ENCODE results near the gene PRR3.
"Not testable (repeated sequence)": the region's sequence is repeated elsewhere in the genome, so short reads cannot be mapped to it uniquely, and the experiment has no call there.

Gene PRR3

DNA sequence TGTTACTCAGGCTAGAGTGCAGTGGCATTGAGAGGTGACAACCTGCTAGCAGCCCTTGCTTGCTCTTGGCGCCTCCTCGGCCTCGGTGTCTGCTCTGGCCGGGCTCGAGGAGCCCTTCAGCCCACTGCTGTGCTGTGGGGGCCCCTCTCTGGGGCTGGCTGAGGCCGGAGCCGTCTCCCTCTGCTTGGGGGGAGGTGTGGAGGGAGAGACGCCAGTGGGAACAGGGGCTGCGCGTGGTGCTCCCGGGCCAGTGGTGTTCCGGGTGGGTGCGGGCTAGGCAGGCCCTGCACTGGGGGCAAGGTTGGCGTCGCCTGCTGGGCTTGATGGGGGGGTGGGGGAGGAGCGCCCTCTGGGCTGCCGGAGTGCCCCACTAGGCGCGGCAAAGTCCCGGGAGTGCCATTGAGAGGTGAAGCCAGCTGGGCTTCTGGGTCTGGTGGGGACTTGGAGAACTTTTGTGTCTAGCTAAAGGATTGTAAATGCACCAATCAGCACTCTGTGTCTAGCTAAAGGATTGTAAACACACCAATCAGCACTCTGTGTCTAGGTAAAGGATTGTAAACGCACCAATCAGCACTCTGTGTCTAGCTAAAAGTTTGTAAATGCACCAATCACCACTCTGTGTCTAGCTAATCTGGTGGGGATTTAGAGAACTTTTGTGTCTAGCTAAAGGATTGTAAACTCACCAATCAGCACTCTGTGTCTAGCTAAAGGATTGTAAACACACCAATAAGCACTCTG, 39.2 kb upstream of the PRR3 start:
- not testable (repeated sequence) for DNase-seq (ENCODE audit: low read depth, low spot score)

DNA sequence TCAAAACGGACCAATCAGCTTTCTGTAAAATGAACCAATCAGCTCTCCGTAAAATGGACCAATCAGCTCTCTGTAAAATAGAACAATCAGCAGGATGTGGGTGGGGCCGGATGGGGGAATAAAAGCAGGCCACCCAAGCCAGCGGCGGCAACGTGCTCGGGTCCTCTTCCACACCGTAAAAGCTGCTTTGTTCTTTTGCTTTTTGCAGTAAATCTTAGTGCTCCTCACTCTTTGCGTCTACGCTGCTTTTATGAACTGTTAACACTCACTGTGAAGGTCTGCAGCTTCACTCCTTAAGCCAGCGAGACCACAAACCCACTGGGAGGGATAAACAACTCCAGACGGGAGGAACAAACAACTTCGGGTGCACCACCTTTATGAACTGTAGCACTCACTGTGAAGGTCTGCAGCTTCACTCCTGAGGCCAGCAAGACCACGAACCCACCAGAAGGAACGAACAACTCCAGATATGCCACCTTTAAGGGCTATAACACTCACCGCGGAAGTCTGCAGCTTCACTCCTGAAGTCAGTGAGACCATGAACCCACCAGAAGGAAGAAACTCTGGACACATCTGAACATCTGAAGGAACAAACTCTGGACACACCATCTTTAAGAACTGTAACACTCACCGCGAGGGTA, 38.5 kb upstream of the PRR3 start:
- not testable (repeated sequence) for DNase-seq (ENCODE audit: low read depth, low spot score); H3K36me3 ChIP-seq (ENCODE audit: control insufficient read depth, insufficient read depth, low read length)

More for the DNA sequence above, 39.2 kb upstream of the PRR3 start:
- H3K4me3 ChIP-seq (ENCODE audit: low read length); H3K27me3 ChIP-seq (ENCODE audit: control insufficient read depth, insufficient read depth, low read length); H3K36me3 ChIP-seq (ENCODE audit: control insufficient read depth, insufficient read depth, low read length); H3K27ac ChIP-seq (ENCODE audit: low read length); H3K9me3 ChIP-seq (ENCODE audit: control insufficient read depth, insufficient read depth, low read length); H3K4me1 ChIP-seq (ENCODE audit: control insufficient read depth, insufficient read depth, low read length): not testable (repeated sequence)
- no CpG with 5 or more reads among the region's 21 CpGs for WGBS (ENCODE audit: insufficient coverage, insufficient read length)

DNA sequence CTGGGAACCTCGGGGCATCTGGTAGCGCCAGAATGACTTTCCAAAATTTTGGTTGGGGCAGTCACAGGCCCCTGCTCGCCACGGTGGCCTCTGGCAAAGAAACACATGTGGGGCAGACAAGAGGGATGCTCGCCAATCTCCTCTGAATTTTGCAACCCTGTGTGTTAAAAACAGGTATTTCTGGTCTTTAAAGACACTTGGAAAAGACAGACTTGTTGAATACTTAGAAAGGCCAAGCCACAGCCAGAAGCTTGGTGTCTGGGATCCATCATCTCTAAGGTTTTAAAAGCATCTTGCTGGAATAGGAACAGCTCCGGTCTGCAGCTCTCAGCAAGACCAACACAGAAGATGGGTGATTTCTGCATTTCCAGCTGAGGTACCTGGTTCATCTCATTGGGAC, 36.6 kb upstream of the PRR3 start:
- no CpG with 5 or more reads among the region's 6 CpGs for WGBS (ENCODE audit: insufficient coverage, insufficient read length)
- Histone ChIP-seq H3K36me3 (ENCODE audit: control insufficient read depth, insufficient read depth, low read length) (no peaks in the 10 kb centered on the region), H3K9me3 (ENCODE audit: control insufficient read depth, insufficient read depth, low read length) (no peaks in the 10 kb centered on the region), H3K4me1 (ENCODE audit: control insufficient read depth, insufficient read depth, low read length) (no peaks in the 10 kb centered on the region), H3K27me3 (ENCODE audit: control insufficient read depth, insufficient read depth, low read length) (no peaks in the 10 kb centered on the region), H3K27ac (ENCODE audit: low read length) (no peak overlapping the region), H3K4me3 (ENCODE audit: low read length) (no peak overlapping the region)
- no peak for DNase-seq (ENCODE audit: low read depth, low spot score)

More for the DNA sequence above, 38.5 kb upstream of the PRR3 start:
- WGBS (ENCODE audit: insufficient coverage, insufficient read length): no CpG with 5 or more reads among the region's 19 CpGs
- H3K27ac ChIP-seq (ENCODE audit: low read length); H3K27me3 ChIP-seq (ENCODE audit: control insufficient read depth, insufficient read depth, low read length); H3K9me3 ChIP-seq (ENCODE audit: control insufficient read depth, insufficient read depth, low read length); H3K4me3 ChIP-seq (ENCODE audit: low read length); H3K4me1 ChIP-seq (ENCODE audit: control insufficient read depth, insufficient read depth, low read length): not testable (repeated sequence)

DNA sequence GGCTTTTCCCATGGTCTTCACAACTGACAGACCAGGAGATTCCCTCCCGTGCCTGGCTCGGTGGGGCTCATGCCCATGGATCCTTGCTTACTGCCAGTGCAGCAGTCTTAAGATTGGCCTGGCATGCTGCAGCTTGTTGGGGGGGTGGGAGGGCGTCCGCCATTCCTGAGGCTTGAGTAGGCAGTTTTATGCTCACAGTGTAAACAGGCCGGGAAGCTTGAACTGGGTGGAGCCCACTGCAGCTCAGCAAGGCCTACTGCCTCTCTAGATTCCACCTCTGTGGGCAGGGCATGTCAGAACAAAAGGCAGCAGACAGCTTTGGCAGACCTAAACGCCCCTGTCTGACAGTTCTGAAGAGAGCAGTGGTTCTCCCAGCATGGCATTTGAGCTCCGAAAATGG, 36.0 kb upstream of the PRR3 start:
- H3K4me1 ChIP-seq (ENCODE audit: control insufficient read depth, insufficient read depth, low read length); H3K9me3 ChIP-seq (ENCODE audit: control insufficient read depth, insufficient read depth, low read length); H3K27ac ChIP-seq (ENCODE audit: low read length); DNase-seq (ENCODE audit: low read depth, low spot score); H3K36me3 ChIP-seq (ENCODE audit: control insufficient read depth, insufficient read depth, low read length); H3K27me3 ChIP-seq (ENCODE audit: control insufficient read depth, insufficient read depth, low read length); H3K4me3 ChIP-seq (ENCODE audit: low read length): not testable (repeated sequence)
- no CpG with 5 or more reads among the region's 7 CpGs for WGBS (ENCODE audit: insufficient coverage, insufficient read length)

DNA sequence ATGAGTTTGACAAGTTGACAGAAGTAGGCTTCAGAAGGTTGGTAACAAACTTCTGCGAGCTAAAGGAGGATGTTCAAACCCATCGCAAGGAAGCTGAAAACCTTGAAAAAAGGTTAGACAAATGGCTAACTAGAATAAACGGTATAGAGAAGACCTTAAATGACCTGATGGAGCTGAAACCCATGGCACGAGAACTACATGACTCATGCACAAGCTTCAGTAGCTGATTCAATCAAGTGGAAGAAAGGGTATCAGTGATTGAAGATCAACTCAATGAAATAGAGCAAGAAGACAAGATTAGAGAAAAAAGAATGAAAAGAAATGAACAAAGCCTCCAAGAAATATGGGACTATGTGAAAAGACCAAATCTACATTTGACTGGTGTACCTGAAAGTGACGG, 35.1 kb upstream of the PRR3 start:
- not testable (repeated sequence) for H3K4me1 ChIP-seq (ENCODE audit: control insufficient read depth, insufficient read depth, low read length); H3K27ac ChIP-seq (ENCODE audit: low read length); H3K9me3 ChIP-seq (ENCODE audit: control insufficient read depth, insufficient read depth, low read length); DNase-seq (ENCODE audit: low read depth, low spot score); H3K27me3 ChIP-seq (ENCODE audit: control insufficient read depth, insufficient read depth, low read length); H3K36me3 ChIP-seq (ENCODE audit: control insufficient read depth, insufficient read depth, low read length); H3K4me3 ChIP-seq (ENCODE audit: low read length)
- no CpG with 5 or more reads among the region's 5 CpGs for WGBS (ENCODE audit: insufficient coverage, insufficient read length)

DNA sequence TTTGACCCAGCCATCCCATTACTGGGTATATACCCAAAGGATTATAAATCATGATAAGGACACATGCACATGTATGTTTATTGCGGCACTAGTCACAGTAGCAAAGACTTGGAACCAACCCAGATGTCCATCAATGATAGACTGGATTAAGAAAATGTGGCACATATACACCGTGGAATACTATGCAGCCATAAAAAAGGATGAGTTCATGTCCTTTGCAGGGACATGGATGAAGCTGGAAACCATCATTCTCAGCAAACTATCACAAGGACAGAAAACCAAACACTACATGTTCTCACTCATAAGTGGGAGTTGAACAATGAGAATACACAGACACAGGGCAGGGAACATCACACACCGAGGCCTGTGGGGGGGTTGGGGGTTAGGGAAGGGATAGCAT, 30.7 kb upstream of the PRR3 start:
- not testable (repeated sequence) for H3K27me3 ChIP-seq (ENCODE audit: control insufficient read depth, insufficient read depth, low read length); H3K9me3 ChIP-seq (ENCODE audit: control insufficient read depth, insufficient read depth, low read length); H3K27ac ChIP-seq (ENCODE audit: low read length); DNase-seq (ENCODE audit: low read depth, low spot score); H3K36me3 ChIP-seq (ENCODE audit: control insufficient read depth, insufficient read depth, low read length); H3K4me3 ChIP-seq (ENCODE audit: low read length); H3K4me1 ChIP-seq (ENCODE audit: control insufficient read depth, insufficient read depth, low read length)
- WGBS (ENCODE audit: insufficient coverage, insufficient read length): no CpG with 5 or more reads among the region's 3 CpGs

DNA sequence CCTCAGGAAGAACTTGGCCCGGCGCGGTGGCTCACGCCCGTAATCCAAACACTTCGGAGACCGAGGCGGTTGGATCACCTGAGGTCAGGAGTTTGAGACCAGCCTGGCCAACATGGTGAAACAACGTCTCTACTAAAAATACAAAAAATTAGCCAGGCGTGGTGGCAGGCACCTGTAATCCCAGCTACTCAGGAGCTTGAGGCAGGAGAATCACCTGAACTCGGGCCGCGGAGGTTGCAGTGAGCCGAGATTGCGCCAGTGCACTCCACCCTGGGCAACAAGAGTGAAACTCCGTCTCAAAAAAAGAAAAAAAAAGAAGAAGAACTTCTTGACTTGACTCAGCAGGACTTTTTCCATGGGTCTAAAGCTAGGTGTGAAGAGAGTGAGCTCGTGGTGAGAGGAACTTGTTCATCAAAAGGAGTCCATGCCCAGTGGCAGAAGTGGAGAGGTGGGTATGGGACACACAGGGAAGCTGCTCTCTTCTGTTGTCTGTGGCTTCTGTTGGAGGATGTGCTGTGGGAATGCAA, 27.7 kb upstream of the PRR3 start:
- no CpG with 5 or more reads among the region's 17 CpGs for WGBS (ENCODE audit: insufficient coverage, insufficient read length)
- not testable (repeated sequence) for DNase-seq (ENCODE audit: low read depth, low spot score); H3K27ac ChIP-seq (ENCODE audit: low read length); H3K36me3 ChIP-seq (ENCODE audit: control insufficient read depth, insufficient read depth, low read length); H3K4me1 ChIP-seq (ENCODE audit: control insufficient read depth, insufficient read depth, low read length); H3K27me3 ChIP-seq (ENCODE audit: control insufficient read depth, insufficient read depth, low read length); H3K4me3 ChIP-seq (ENCODE audit: low read length); H3K9me3 ChIP-seq (ENCODE audit: control insufficient read depth, insufficient read depth, low read length)

DNA sequence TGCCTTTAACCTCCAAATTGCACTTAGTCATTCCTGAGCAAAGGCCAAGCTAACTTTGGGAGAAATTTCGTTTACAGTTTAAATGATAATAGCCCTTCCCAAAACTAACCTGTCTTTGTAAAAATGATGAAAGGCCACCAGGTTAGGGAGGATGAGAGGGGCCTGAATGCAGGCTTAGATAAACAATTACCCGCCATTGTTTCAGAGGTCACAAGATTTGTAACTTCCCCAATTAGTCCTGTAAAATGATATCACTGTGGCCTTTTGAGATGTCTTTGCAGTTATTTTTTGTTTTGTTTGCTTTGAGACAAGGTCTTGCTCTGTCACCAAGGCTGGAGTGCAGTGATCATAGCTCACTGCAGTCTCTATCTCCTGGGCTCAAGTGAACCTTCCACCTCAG, 27.1 kb upstream of the PRR3 start:
- Histone ChIP-seq H3K27ac (ENCODE audit: low read length) (no peak overlapping the region), H3K9me3 (ENCODE audit: control insufficient read depth, insufficient read depth, low read length) (no peaks in the 10 kb centered on the region), H3K4me1 (ENCODE audit: control insufficient read depth, insufficient read depth, low read length) (no peaks in the 10 kb centered on the region), H3K4me3 (ENCODE audit: low read length) (no peak overlapping the region), H3K36me3 (ENCODE audit: control insufficient read depth, insufficient read depth, low read length) (no peaks in the 10 kb centered on the region), H3K27me3 (ENCODE audit: control insufficient read depth, insufficient read depth, low read length) (no peaks in the 10 kb centered on the region)
- WGBS (ENCODE audit: insufficient coverage, insufficient read length): no CpG with 5 or more reads among the region's 2 CpGs
- no peak for DNase-seq (ENCODE audit: low read depth, low spot score)

DNA sequence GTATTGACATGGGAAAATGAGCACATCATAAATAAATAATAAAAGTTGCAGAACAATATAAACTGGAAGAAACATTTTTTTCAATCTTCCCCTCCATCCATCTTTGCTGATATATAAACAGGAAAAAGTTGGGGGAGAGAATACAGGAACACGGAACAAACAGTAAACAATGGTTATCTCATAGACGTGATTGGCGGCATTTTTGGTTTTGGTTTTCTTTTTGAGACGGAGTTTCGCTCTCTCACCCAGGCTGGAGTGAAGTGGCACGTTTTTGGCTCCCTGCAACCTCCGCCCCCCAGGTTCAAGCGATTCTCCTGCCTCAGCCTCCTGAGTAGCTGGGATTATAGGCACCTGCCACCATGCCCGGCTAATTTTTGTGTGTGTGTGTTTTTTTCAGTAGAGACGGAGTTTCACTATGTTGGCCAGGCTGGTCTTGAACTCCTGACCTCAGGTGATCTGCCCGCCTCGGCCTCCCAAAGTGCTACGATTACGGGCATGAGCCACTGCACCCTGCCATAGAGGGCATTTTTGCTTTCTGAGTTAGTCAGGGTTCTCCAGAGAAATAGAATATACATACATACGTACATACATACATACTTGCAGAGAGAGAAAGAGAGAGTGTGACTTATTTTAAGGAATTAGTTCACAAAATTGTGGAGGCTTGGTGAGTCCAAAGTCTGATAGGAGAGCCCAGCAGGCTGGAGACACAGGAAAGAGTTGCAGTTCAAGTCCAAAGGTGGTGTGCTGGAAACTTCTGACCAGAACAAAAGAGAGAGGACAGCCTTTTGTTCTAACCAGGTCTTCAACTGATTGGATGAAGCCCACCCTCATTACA, 23.4 kb upstream of the PRR3 start:
- Histone ChIP-seq H3K36me3 (ENCODE audit: control insufficient read depth, insufficient read depth, low read length) (no peaks in the 10 kb centered on the region), H3K4me1 (ENCODE audit: control insufficient read depth, insufficient read depth, low read length) (no peaks in the 10 kb centered on the region), H3K27me3 (ENCODE audit: control insufficient read depth, insufficient read depth, low read length) (no peaks in the 10 kb centered on the region), H3K4me3 (ENCODE audit: low read length) (no peak overlapping the region), H3K9me3 (ENCODE audit: control insufficient read depth, insufficient read depth, low read length) (no peaks in the 10 kb centered on the region), H3K27ac (ENCODE audit: low read length) (no peak overlapping the region)
- no peak for DNase-seq (ENCODE audit: low read depth, low spot score)
- no CpG with 5 or more reads among the region's 15 CpGs for WGBS (ENCODE audit: insufficient coverage, insufficient read length)

DNA sequence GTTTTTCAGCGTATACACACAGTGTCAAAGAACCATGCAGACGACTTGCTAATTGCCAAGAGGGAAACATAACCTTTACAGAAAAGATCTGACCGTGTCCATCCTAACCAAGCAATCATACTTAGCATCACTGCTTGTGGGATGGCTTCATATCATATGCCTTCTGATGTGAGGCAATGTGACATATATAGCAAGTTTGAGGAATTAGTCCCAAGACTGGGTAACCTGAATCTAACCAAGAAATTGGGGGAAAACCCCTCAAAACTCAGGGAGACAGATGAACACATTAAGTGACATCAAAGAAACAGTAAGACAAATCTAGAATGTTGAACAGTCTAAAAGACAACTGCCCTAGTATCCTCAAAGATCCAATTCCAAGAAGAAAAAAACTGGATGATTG, 19.2 kb upstream of the PRR3 start:
- DNase-seq (ENCODE audit: low read depth, low spot score): no peak
- no CpG with 5 or more reads among the region's 3 CpGs for WGBS (ENCODE audit: insufficient coverage, insufficient read length)

More for the DNA sequence above, 19.2 kb upstream of the PRR3 start:
- Histone ChIP-seq H3K27me3 (ENCODE audit: control insufficient read depth, insufficient read depth, low read length) (no peaks in the 10 kb centered on the region), H3K27ac (ENCODE audit: low read length) (no peak overlapping the region), H3K9me3 (ENCODE audit: control insufficient read depth, insufficient read depth, low read length) (no peaks in the 10 kb centered on the region), H3K4me1 (ENCODE audit: control insufficient read depth, insufficient read depth, low read length) (no peaks in the 10 kb centered on the region), H3K36me3 (ENCODE audit: control insufficient read depth, insufficient read depth, low read length) (no peaks in the 10 kb centered on the region), H3K4me3 (ENCODE audit: low read length) (no peak overlapping the region)

All from iPS DF 6.9 (cell line).